GM12865 (cell line): Measurements from ENCODE around the gene PARN.

Experiments
- DNase-seq: peaks from one replicate; pipeline ENCODE4 v3.0.0; 2010; ENCODE audit warnings: low read depth
- H3K4me3 ChIP-seq: 2 replicates; pipeline ENCODE4 v1.5.1; 2011; ENCODE audit warnings: mild to moderate bottlenecking, low read depth, low read length, control low read depth
- CTCF ChIP-seq: IDR thresholded peaks from 2 replicates; pipeline ENCODE4 v1.5.1; 2011; ENCODE audit warnings: low read length, control low read depth, low read depth, inconsistent platforms; ENCODE audit not compliant: insufficient read depth; ENCODE audit errors: missing control alignments

The PARN gene

GRCh38 chr16:14473488-14473887, 156.6 kb downstream of the PARN start:
- H3K4me3 ChIP-seq = no peak overlapping the region
- no peak for DNase-seq
- TF ChIP-seq CTCF = no peak

- no peak for DNase-seq
- H3K4me3 ChIP-seq = no peak overlapping the region
- TF ChIP-seq CTCF = no peak
These were observed 157.7 kb downstream of the PARN start for GRCh38 chr16:14472357-14472756.

GRCh38 chr16:14470788-14471187, 159.3 kb downstream of the PARN start:
- TF ChIP-seq CTCF = no peak
- H3K4me3 ChIP-seq = no peak overlapping the region
- no peak for DNase-seq

- DNase-seq = no peak
- no peak overlapping the region for H3K4me3 ChIP-seq
- no peak for TF ChIP-seq CTCF
These were observed 164.3 kb downstream of the PARN start for GRCh38 chr16:14465799-14466198.

GRCh38 chr16:14464796-14465195, 165.3 kb downstream of the PARN start:
- H3K4me3 ChIP-seq = no peak overlapping the region
- DNase-seq = no peak
- no peak for TF ChIP-seq CTCF

- DNase-seq = no peak
- no peak for TF ChIP-seq CTCF
- no peak overlapping the region for H3K4me3 ChIP-seq
These were observed 165.9 kb downstream of the PARN start for GRCh38 chr16:14464192-14464591.

GRCh38 chr16:14462811-14463210, 167.2 kb downstream of the PARN start:
- DNase-seq = no peak
- TF ChIP-seq CTCF = no peak
- no peak overlapping the region for H3K4me3 ChIP-seq
